GM12875 (cell line): Measurements from ENCODE around the gene VPS9D1.
A peak's percentile ranks its signal among the peaks of the same experiment; 100 is the strongest.
"Not testable (repeated sequence)": the region's sequence is repeated elsewhere in the genome, so short reads cannot be mapped to it uniquely, and the experiment has no call there.

Experiments used
- H3K4me3 ChIP-seq: one replicate; pipeline ENCODE4 v1.5.1; 2011; ENCODE audit warnings: low read depth, low read length, control low read depth
- CTCF ChIP-seq: IDR thresholded peaks from 2 replicates; pipeline ENCODE4 v1.5.1; 2011; ENCODE audit warnings: low read depth, mild to moderate bottlenecking, control low read depth, inconsistent platforms, low read length, moderate library complexity, borderline replicate concordance; ENCODE audit not compliant: insufficient read depth

The VPS9D1 gene

GRCh38 chr16:89667000-89667399, 53.7 kb downstream of the VPS9D1 start:
- TF ChIP-seq CTCF = peak; percentile 58
- not testable (repeated sequence) for H3K4me3 ChIP-seq

- not testable (repeated sequence) for H3K4me3 ChIP-seq
Observed at GRCh38 chr16:89664238-89664637, 56.5 kb downstream of the VPS9D1 start.

- no peak overlapping the region for H3K4me3 ChIP-seq
- no peak for TF ChIP-seq CTCF
Observed at GRCh38 chr16:89661215-89661614, 59.5 kb downstream of the VPS9D1 start.

- TF ChIP-seq CTCF = no peak
- no peak overlapping the region for H3K4me3 ChIP-seq
Observed at GRCh38 chr16:89660146-89660545, 60.6 kb downstream of the VPS9D1 start.

- TF ChIP-seq CTCF = no peak
Observed at GRCh38 chr16:89658221-89658879, 62.3 kb downstream of the VPS9D1 start.

GRCh38 chr16:89657442-89658220, 63.1 kb downstream of the VPS9D1 start, which contains the start of the genes CHMP1A and SPATA33:
Gene CHMP1A, minus strand, starts transcription at chr16:89657708. Its CDS starts 120 bp downstream, at chr16:89657588.
Gene SPATA33, plus strand, starts transcription at chr16:89657836. Its CDS starts 76 bp downstream, at chr16:89657912.
- no peak for TF ChIP-seq CTCF
- H3K4me3 ChIP-seq = peak within 1 kb of the TSS; percentile 99

More at GRCh38 chr16:89658221-89658879, 62.3 kb downstream of the VPS9D1 start:
- peak overlapping the region; percentile 99 for H3K4me3 ChIP-seq
